Mammary epithelial cell (primary cell): Measurements from ENCODE around the gene COL17A1.

Experiments
- EZH2 ChIP-seq: IDR thresholded peaks from 2 replicates; pipeline ENCODE4 v1.6.1; 2012; ENCODE audit warnings: low read length, inconsistent platforms, borderline replicate concordance
- TF ChIP-seq, protein P1 (sequence below), 2 donors: IDR thresholded peaks in 1 of 2; conservative IDR thresholded peaks in 1 of 2; 2 replicates each; pipeline ENCODE4 v1.5.1; 2011 to 2012; ENCODE audit warnings: inconsistent platforms in 2 of 2, low read length in 2 of 2, mild to moderate bottlenecking in 2 of 2, control low read depth in 1 of 2, low read depth in 1 of 2; ENCODE audit not compliant: insufficient read depth in 1 of 2; ENCODE audit errors: extremely low read depth in 1 of 2

DNA sequence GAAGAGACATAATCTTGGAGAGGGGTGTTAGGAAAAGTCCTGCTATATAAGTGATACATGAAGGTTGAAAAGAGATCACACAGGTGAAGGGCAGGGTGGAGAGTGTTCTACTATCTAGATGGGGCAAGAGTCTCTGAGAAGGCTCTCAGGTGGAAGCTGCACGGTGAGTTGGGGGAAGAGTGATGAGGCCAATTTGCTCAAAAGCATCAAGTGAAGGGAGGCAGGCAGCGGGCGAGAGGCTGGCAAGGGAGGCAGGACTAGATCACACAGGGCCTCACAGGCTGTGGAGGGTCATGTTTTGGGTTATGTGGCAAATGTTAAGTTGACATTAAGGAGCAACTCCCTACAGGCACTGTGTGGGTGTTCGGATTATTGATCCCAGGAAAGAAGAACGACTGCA is 2.6 kb upstream of the COL17A1 start:
- TF ChIP-seq, protein P1, sequence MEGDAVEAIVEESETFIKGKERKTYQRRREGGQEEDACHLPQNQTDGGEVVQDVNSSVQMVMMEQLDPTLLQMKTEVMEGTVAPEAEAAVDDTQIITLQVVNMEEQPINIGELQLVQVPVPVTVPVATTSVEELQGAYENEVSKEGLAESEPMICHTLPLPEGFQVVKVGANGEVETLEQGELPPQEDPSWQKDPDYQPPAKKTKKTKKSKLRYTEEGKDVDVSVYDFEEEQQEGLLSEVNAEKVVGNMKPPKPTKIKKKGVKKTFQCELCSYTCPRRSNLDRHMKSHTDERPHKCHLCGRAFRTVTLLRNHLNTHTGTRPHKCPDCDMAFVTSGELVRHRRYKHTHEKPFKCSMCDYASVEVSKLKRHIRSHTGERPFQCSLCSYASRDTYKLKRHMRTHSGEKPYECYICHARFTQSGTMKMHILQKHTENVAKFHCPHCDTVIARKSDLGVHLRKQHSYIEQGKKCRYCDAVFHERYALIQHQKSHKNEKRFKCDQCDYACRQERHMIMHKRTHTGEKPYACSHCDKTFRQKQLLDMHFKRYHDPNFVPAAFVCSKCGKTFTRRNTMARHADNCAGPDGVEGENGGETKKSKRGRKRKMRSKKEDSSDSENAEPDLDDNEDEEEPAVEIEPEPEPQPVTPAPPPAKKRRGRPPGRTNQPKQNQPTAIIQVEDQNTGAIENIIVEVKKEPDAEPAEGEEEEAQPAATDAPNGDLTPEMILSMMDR (conservative IDR thresholded peaks at IDR 0.05 in 1 of 2, IDR thresholded peaks at IDR 0.05 in 1 of 2; ENCODE audit: extremely low read depth in 1 of 2, insufficient read depth in 1 of 2, low read depth in 1 of 2, low read length in 2 of 2), result no peak
- TF ChIP-seq EZH2, result no peak
